Activated CD8-positive, alpha-beta memory T cell treated with anti-CD3 and anti-CD28 coated beads, Interleukin-2, amount 10 ng/mL, durations not matched to agents 7 days and 5 days (primary cell): Measurements from ENCODE around the gene TCF3. TPM values are rescaled to one million over a fixed set of nuclear protein-coding genes. Genes with fewer than 3 reads are reported as not detected.

ENCODE experiments used
- ATAC-seq: fragments of 150-1000 bp; cut with Tn5 transposase; one replicate; pipeline ENCODE4 v1.10.0; 2021; ENCODE audit warnings: moderate library complexity
- CTCF ChIA-PET: fragments of 350-600 bp; sonication (Branson Sonifier 250); formaldehyde crosslinking; loops from one replicate; lab custom pipeline; 2021; ENCODE audit warnings: antibody characterized with exemption; lab: Charles Lee
- DNase-seq: peaks from one replicate; pipeline ENCODE4 v3.0.0-alpha.2; 2020
- H3K27ac Mint-ChIP-seq: one replicate; pipeline ENCODE4 v1.8.0; 2021; ENCODE audit warnings: mild to moderate bottlenecking, mixed read lengths
- H3K27me3 Mint-ChIP-seq: one replicate; pipeline ENCODE4 v1.8.0; 2021; ENCODE audit warnings: mixed read lengths
- H3K36me3 Mint-ChIP-seq: one replicate; pipeline ENCODE4 v1.8.0; 2021; ENCODE audit warnings: mild to moderate bottlenecking, mixed read lengths
- H3K4me1 Mint-ChIP-seq: one replicate; pipeline ENCODE4 v1.8.0; 2021; ENCODE audit warnings: mixed read lengths
- H3K4me3 Mint-ChIP-seq: one replicate; pipeline ENCODE4 v1.8.0; 2021; ENCODE audit warnings: mild to moderate bottlenecking, moderate library complexity, mixed read lengths
- H3K9me3 Mint-ChIP-seq: one replicate; pipeline ENCODE4 v1.8.0; 2022; ENCODE audit warnings: low read depth, mixed read lengths
- total RNA-seq, 2 experiments: library from RNA; stranded (reverse); gene quantifications; one replicate each; pipeline ENCODE4 v1.2.3, GENCODE V29; 2021

The TCF3 gene
- total RNA-seq, 2 experiments from 2014 or later, result 116 to 124 TPM

DNA sequence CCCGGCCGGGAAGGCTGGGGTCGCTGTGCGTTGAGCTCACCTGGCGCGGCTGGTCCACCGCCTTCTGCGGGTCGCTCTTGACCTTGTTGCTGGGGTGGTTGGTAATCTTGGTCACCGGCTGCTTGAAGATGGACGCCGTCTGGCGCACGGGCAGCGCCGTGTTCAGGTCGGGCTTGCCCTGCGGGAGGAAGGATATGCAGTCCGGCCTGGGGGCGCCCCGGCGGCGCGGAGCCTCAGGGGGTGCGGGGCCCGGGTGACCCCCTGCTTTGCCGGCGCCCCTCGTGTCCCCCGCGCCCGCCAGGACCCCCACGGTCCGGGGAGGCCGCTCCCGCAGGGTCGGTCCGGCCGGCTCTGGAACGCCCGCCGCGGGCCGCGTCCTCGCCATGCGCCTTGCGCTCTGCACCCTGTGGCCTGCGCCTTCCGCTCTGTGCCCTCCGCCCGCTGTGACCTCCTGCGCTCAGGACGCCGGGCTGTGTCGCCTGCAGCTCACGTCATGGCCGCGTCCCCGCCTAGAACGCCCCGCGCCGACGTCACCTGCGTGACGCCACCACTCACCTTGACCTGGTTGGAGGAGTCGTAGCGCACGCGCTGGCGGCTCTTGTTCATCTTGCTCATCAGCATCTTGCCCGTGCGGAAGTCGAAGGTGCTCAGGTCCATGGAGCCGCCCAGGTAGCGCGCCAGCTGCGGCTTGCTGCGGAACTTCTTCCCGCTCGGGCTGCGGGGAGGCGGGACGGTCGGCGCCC lies 67.7 kb downstream of the TCF3 start:
- Mint-ChIP-seq H3K4me3 (no peak overlapping the region), H3K4me1 (peaks cover 5% of the 10 kb centered on the region), H3K27me3 (no peaks in the 10 kb centered on the region), H3K27ac (no peak overlapping the region), H3K36me3 (peaks cover 24% of the 10 kb centered on the region), H3K9me3 (no peaks in the 10 kb centered on the region)
- DNase-seq, result no peak
- CTCF ChIA-PET, result no interaction called here
- ATAC-seq, result no peak

DNA sequence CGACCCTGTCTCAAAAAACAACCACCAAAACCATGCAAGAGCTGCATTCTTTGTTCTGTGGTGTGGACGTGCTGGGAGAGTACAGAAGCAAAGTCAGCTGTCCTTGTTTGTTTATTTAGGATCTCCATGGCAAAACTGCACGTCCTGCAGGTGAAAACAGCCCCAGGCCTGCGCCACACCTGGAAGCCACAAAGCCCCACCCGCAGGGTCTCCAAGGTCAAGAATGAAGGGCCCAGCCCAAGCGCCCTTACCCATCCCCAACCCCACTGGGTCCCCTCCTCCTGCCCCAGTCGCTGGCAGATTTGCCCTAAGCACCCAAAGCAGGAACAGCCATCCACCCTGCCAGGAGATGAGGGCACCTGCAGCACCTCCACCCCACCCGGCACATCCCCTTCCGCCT lies 70.2 kb downstream of the TCF3 start:
- Mint-ChIP-seq H3K9me3 (no peaks in the 10 kb centered on the region), H3K4me1 (no peaks in the 10 kb centered on the region), H3K4me3 (no peak overlapping the region), H3K27me3 (no peaks in the 10 kb centered on the region), H3K27ac (no peak overlapping the region), H3K36me3 (peaks cover 22% of the 10 kb centered on the region)
- CTCF ChIA-PET, result no interaction called here
- no peak for ATAC-seq
- no peak for DNase-seq

DNA sequence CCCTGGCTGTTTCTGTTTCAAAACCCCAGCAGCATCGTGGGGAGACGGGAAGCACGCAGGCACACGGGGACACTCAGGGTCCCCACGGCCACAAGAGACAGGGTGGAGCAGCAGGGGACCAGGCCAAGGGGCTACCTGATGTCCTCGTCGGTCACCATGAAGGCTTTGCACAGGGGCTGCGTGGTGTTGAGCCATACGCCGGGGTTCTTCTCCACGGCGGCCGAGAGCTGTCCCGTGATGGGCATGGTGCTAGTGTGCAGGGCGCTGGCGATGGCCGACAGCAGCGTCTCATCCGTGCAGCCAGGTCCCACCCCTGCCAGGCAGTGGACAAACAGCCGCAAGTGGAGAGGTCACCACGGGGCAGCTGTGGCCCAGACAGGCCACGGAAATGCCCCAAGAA lies 71.5 kb downstream of the TCF3 start:
- Mint-ChIP-seq H3K4me1 (no peaks in the 10 kb centered on the region), H3K36me3 (peaks cover 18% of the 10 kb centered on the region), H3K9me3 (no peaks in the 10 kb centered on the region), H3K27me3 (no peaks in the 10 kb centered on the region), H3K4me3 (no peak overlapping the region), H3K27ac (no peak overlapping the region)
- CTCF ChIA-PET, result no interaction called here
- ATAC-seq (no peak), DNase-seq (no peak)

GRCh38 chr19:1580382-1580781 lies 72.0 kb downstream of the TCF3 start:
- ATAC-seq, result no peak
- CTCF ChIA-PET, result no interaction called here
- no peaks in the 10 kb centered on the region for H3K4me1 Mint-ChIP-seq
- peaks cover 18% of the 10 kb centered on the region for H3K36me3 Mint-ChIP-seq
- H3K9me3 Mint-ChIP-seq, result no peaks in the 10 kb centered on the region
- DNase-seq, result no peak
- no peak overlapping the region for H3K4me3 Mint-ChIP-seq
- H3K27me3 Mint-ChIP-seq, result no peaks in the 10 kb centered on the region
- no peak overlapping the region for H3K27ac Mint-ChIP-seq

DNA sequence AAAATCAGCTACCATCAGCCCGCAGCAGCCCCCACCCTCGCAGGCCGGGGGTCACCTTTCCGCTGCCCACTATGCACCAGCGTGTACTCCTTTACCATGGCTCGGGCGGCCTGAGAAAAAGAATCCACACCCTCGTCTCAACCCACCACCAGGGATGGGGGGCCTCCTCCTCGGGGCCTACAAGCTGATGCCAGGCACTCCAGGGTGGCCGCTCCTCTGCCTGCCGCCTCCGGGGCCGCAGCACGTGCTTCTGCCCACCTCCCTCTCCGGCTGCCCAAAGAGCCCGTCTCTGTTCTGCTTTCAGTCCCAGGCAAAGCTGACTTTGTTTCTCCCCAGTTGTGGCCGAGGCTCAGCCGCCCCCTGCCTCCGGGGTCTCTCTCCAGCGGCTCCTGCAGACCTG lies 73.2 kb downstream of the TCF3 start:
- Mint-ChIP-seq H3K27ac (no peak overlapping the region), H3K9me3 (no peaks in the 10 kb centered on the region), H3K27me3 (no peaks in the 10 kb centered on the region), H3K4me3 (no peak overlapping the region), H3K4me1 (no peaks in the 10 kb centered on the region), H3K36me3 (peaks cover 12% of the 10 kb centered on the region)
- CTCF ChIA-PET, result interaction anchor here (2.2 kb wide), 1 partner anchor 33 kb away, joined by 6 read pairs; no protein-coding TSS in a partner anchor
- DNase-seq (no peak), ATAC-seq (no peak)

DNA sequence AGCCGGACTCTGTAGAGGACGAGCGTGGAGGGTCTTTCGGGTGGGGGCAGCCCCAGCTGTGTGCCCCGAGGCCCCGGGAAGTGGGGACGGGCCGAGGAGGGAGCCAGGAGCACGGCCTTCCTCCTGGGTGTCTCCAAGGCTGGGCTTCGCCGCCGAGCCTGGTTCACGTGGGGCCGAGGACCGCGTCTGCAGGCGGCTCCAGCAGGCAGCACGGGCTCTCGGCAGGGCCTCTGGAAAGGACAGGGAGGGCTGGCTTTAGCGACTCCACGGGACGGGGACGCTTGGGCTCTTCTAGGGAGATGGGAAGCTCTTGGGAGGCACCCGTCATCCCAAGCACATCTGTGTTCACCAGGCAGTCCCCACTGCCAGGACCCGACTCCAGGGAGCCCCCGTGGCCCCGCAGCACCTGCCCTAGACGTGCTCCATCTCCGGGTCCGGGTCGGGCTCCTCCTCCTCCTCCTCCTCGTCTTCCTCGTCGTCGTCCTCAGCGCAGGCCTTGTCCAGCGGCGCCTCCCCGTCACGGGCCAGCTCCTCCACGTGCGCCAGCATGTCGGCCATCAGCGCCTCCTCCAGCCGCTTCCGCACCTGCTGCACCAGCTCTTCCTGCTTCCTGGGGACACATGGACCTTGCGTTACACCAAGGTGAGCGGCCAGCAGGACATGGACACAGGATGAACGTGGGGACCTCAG lies 74.3 kb downstream of the TCF3 start:
- no peak overlapping the region for H3K4me3 Mint-ChIP-seq
- peaks cover 7% of the 10 kb centered on the region for H3K36me3 Mint-ChIP-seq
- H3K4me1 Mint-ChIP-seq, result peaks cover 1% of the 10 kb centered on the region
- H3K27ac Mint-ChIP-seq, result no peak overlapping the region
- DNase-seq (no peak), ATAC-seq (no peak)
- CTCF ChIA-PET, result interaction anchor here (0.6 to 2.2 kb wide), 2 partner anchors 11 to 32 kb away, joined by 4 to 6 read pairs; no protein-coding TSS in a partner anchor
- no peaks in the 10 kb centered on the region for H3K27me3 Mint-ChIP-seq
- H3K9me3 Mint-ChIP-seq, result no peaks in the 10 kb centered on the region

- H3K27ac Mint-ChIP-seq, result no peak overlapping the region
- no peaks in the 10 kb centered on the region for H3K27me3 Mint-ChIP-seq
- no peak overlapping the region for H3K4me3 Mint-ChIP-seq
- CTCF ChIA-PET, result interaction anchor here (2.2 kb wide), 1 partner anchor 31 kb away, joined by 6 read pairs; no protein-coding TSS in a partner anchor
- peaks cover 7% of the 10 kb centered on the region for H3K36me3 Mint-ChIP-seq
- ATAC-seq (no peak), DNase-seq (no peak)
- H3K4me1 Mint-ChIP-seq, result peaks cover 1% of the 10 kb centered on the region
- H3K9me3 Mint-ChIP-seq, result no peaks in the 10 kb centered on the region
Measured at GRCh38 chr19:1577090-1577928, 75.1 kb downstream of the TCF3 start.

DNA sequence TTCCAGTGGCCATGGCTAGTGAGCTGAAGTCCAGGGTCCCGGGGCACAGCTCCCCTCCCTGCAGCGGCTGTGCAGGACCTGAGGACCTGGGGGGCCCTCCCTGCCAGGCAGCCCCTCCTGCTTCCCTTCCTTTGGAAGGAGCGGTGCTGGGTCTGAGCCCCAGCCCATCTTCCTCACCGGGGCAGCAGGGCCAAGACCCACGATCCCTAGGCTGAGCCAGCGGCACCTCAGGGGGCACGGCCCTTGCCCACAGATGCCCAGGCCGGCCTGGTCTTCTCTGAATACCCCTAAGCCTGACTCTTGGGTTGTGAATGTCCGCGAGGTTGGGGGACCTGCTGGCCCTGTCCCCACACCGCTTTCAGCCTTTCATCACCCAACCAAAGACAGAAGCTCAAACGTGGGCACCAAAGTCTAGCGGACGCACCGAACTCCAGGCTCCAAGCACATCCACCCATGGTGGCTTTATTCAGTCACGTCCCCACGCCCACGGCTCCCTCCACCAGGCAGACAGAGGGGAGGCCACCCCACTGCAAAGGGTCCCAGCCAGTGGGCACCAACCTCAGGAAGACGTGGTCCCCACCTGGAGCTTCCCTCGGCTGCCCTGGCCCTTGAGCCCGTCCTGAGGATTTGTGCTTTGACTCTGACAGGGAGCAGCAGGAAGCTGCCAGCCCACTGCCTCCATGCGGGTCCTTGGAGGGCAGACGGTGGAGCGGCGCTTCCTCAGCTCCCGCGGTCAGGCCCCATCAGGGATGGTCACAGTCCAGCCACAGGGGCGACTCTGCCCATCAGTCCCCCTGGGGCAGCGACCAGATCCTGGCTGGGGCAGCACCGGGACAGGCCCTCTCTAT lies 75.9 kb downstream of the TCF3 start:
- Mint-ChIP-seq H3K27ac (no peak overlapping the region), H3K4me3 (no peak overlapping the region), H3K27me3 (peaks cover under 1% of the 10 kb centered on the region), H3K4me1 (peaks cover 1% of the 10 kb centered on the region), H3K9me3 (no peaks in the 10 kb centered on the region), H3K36me3 (peaks cover 7% of the 10 kb centered on the region)
- ATAC-seq (no peak), DNase-seq (no peak)
- CTCF ChIA-PET, result no interaction called here

GRCh38 chr19:1575323-1576241 lies 76.8 kb downstream of the TCF3 start:
- DNase-seq (no peak), ATAC-seq (peak; percentile 23)
- H3K36me3 Mint-ChIP-seq, result peaks cover 4% of the 10 kb centered on the region
- no peak overlapping the region for H3K27ac Mint-ChIP-seq
- peaks cover 1% of the 10 kb centered on the region for H3K4me1 Mint-ChIP-seq
- H3K27me3 Mint-ChIP-seq, result peaks cover 4% of the 10 kb centered on the region
- H3K4me3 Mint-ChIP-seq, result no peak overlapping the region
- no peaks in the 10 kb centered on the region for H3K9me3 Mint-ChIP-seq
- CTCF ChIA-PET, result interaction anchor here (1.9 kb wide), 1 partner anchor 30 kb away, joined by 5 read pairs; no protein-coding TSS in a partner anchor

GRCh38 chr19:1574354-1575136 lies 77.9 kb downstream of the TCF3 start:
- Mint-ChIP-seq H3K27ac (no peak overlapping the region), H3K9me3 (no peaks in the 10 kb centered on the region), H3K4me3 (no peak overlapping the region), H3K4me1 (peaks cover 1% of the 10 kb centered on the region), H3K27me3 (peaks cover 12% of the 10 kb centered on the region), H3K36me3 (no peaks in the 10 kb centered on the region)
- no peak for DNase-seq
- CTCF ChIA-PET, result interaction anchor here (1.9 kb wide), 1 partner anchor 29 kb away, joined by 5 read pairs; no protein-coding TSS in a partner anchor
- no peak for ATAC-seq

- Mint-ChIP-seq H3K27me3 (peaks cover 14% of the 10 kb centered on the region), H3K27ac (no peak overlapping the region), H3K4me3 (no peak overlapping the region), H3K36me3 (no peaks in the 10 kb centered on the region), H3K9me3 (no peaks in the 10 kb centered on the region), H3K4me1 (peaks cover 4% of the 10 kb centered on the region)
- DNase-seq, result no peak
- ATAC-seq, result no peak
- CTCF ChIA-PET, result no interaction called here
Measured at GRCh38 chr19:1572795-1573194, 79.6 kb downstream of the TCF3 start.
